ENCODE data around the gene ZBED6. TPM values are rescaled to one million over a fixed set of nuclear protein-coding genes. Genes with fewer than 3 reads are reported as not detected.

Gene ZBED6
- total RNA-seq, 1 donor from 2014 or later, result 19.9 TPM

DNA sequence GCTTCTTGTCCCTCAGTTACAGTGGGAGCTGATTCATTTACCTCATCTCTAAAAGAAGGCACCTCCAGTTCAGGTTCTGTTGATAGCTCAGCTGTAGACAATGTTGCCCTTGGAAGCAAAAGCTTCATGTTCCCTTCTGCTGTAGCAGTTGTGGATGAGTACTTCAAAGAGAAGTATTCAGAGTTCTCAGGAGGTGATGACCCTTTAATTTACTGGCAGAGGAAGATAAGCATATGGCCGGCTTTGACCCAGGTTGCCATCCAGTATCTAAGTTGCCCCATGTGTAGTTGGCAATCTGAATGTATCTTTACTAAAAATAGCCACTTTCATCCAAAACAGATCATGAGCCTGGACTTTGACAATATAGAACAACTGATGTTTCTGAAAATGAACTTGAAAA lies 4.5 kb downstream of the ZBED6 start:
- no peak overlapping the region for H3K4me3 ChIP-seq
- H3K9me3 ChIP-seq, result no peaks in the 10 kb centered on the region
- no peak for DNase-seq (ENCODE audit: extremely low spot score in 2 of 2)
- no peak overlapping the region for H3K27ac ChIP-seq
- H3K27me3 ChIP-seq, result no peaks in the 10 kb centered on the region
- intact Hi-C loops (cut with DNase I), result no loop called here
- no peak for TF ChIP-seq POLR2AphosphoS5 (IDR thresholded peaks at IDR 0.05; ENCODE audit: insufficient read depth in 1 of 2, low read depth in 1 of 2)
- no peak for TF ChIP-seq POLR2A (IDR thresholded peaks at IDR 0.05)
- TF ChIP-seq, protein P1, sequence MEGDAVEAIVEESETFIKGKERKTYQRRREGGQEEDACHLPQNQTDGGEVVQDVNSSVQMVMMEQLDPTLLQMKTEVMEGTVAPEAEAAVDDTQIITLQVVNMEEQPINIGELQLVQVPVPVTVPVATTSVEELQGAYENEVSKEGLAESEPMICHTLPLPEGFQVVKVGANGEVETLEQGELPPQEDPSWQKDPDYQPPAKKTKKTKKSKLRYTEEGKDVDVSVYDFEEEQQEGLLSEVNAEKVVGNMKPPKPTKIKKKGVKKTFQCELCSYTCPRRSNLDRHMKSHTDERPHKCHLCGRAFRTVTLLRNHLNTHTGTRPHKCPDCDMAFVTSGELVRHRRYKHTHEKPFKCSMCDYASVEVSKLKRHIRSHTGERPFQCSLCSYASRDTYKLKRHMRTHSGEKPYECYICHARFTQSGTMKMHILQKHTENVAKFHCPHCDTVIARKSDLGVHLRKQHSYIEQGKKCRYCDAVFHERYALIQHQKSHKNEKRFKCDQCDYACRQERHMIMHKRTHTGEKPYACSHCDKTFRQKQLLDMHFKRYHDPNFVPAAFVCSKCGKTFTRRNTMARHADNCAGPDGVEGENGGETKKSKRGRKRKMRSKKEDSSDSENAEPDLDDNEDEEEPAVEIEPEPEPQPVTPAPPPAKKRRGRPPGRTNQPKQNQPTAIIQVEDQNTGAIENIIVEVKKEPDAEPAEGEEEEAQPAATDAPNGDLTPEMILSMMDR (IDR thresholded peaks at IDR 0.05), result no peak
- peaks cover 69% of the 10 kb centered on the region for H3K4me1 ChIP-seq
- H3K36me3 ChIP-seq, result peaks cover 0 to 3% of the 10 kb centered on the region in 2 donors

DNA sequence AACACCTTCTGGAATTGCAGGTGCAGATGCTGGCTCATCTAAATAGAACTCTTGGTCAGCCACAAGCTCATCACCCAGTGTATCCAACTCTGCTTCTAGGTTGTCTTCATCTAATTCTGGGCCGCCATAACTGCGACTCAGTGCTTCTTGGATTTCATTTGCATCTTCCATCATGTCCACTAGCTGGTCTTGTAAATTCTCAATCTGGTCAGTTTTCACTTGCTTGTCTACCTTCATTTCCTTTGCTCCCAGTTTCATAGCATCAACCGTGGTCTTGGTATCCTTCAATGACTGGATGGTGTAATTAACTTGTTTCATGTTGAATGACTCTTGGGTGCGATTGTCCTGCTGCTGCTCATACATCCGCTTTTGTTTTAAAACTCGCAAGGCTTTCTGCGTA lies 10.3 kb downstream of the ZBED6 start:
- TF ChIP-seq, protein P1 (IDR thresholded peaks at IDR 0.05), result no peak
- TF ChIP-seq POLR2AphosphoS5 (IDR thresholded peaks at IDR 0.05; ENCODE audit: insufficient read depth in 1 of 2, low read depth in 1 of 2), result no peak
- no peak for TF ChIP-seq POLR2A (IDR thresholded peaks at IDR 0.05)
- H3K4me1 ChIP-seq, result peaks cover 50% of the 10 kb centered on the region
- H3K4me3 ChIP-seq, result no peak overlapping the region
- no peak overlapping the region for H3K27ac ChIP-seq
- no peak for DNase-seq (ENCODE audit: extremely low spot score in 2 of 2)
- no peaks in the 10 kb centered on the region for H3K9me3 ChIP-seq
- H3K36me3 ChIP-seq, result peaks cover 0 to 14% of the 10 kb centered on the region in 2 donors
- intact Hi-C loops (cut with DNase I), result no loop called here
- H3K27me3 ChIP-seq, result no peaks in the 10 kb centered on the region

GRCh38 chr1:203807196-203807595 lies 11.8 kb downstream of the ZBED6 start:
- DNase-seq (ENCODE audit: extremely low spot score in 2 of 2), result no peak
- H3K27ac ChIP-seq, result no peak overlapping the region
- H3K36me3 ChIP-seq, result peaks cover 0 to 19% of the 10 kb centered on the region in 2 donors
- H3K27me3 ChIP-seq, result no peaks in the 10 kb centered on the region
- no peak overlapping the region for H3K4me3 ChIP-seq
- no peaks in the 10 kb centered on the region for H3K9me3 ChIP-seq
- TF ChIP-seq POLR2AphosphoS5 (IDR thresholded peaks at IDR 0.05; ENCODE audit: insufficient read depth in 1 of 2, low read depth in 1 of 2), result no peak
- TF ChIP-seq, protein P1 (IDR thresholded peaks at IDR 0.05), result no peak
- TF ChIP-seq POLR2A (IDR thresholded peaks at IDR 0.05), result no peak
- H3K4me1 ChIP-seq, result peaks cover 45% of the 10 kb centered on the region
- intact Hi-C loops (cut with DNase I), result no loop called here

- TF ChIP-seq POLR2AphosphoS5 (IDR thresholded peaks at IDR 0.05; ENCODE audit: insufficient read depth in 1 of 2, low read depth in 1 of 2), result no peak
- TF ChIP-seq, protein P1 (IDR thresholded peaks at IDR 0.05), result no peak
- TF ChIP-seq POLR2A (IDR thresholded peaks at IDR 0.05), result no peak
- intact Hi-C loops (cut with DNase I), result no loop called here
- no peak overlapping the region for H3K4me3 ChIP-seq
- DNase-seq (ENCODE audit: extremely low spot score in 2 of 2), result no peak
- no peaks in the 10 kb centered on the region for H3K9me3 ChIP-seq
- H3K27ac ChIP-seq, result no peak overlapping the region
- peaks cover 7% of the 10 kb centered on the region for H3K4me1 ChIP-seq
- peaks cover 0 to 39% of the 10 kb centered on the region in 2 donors for H3K36me3 ChIP-seq
- no peaks in the 10 kb centered on the region for H3K27me3 ChIP-seq
Observed at GRCh38 chr1:203813581-203814341, 18.3 kb downstream of the ZBED6 start.

DNA sequence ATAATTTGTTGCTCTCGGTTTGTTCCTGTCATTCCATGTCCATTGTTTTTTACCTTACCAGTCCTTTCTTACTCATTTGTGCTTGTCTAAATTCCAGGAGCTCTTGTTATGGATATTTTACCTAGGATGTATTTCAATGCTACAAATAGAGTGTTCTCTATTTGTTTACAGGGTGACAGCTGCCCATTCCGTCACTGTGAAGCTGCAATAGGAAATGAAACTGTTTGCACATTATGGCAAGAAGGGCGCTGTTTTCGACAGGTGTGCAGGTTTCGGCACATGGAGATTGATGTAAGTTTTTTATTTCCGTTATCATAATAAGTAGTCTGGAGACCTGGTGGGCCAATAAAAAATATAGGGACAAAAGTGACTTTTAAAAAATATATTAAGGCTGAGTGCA lies 23.0 kb downstream of the ZBED6 start:
- TF ChIP-seq POLR2A (IDR thresholded peaks at IDR 0.05) (no peak), POLR2AphosphoS5 (IDR thresholded peaks at IDR 0.05; ENCODE audit: insufficient read depth in 1 of 2, low read depth in 1 of 2) (no peak)
- TF ChIP-seq, protein P1 (IDR thresholded peaks at IDR 0.05), result no peak
- H3K9me3 ChIP-seq, result no peaks in the 10 kb centered on the region
- no peaks in the 10 kb centered on the region for H3K27me3 ChIP-seq
- peaks cover 0 to 74% of the 10 kb centered on the region in 2 donors for H3K36me3 ChIP-seq
- H3K4me3 ChIP-seq, result no peak overlapping the region
- intact Hi-C loops (cut with DNase I), result no loop called here
- no peak overlapping the region for H3K27ac ChIP-seq
- DNase-seq (ENCODE audit: extremely low spot score in 2 of 2), result no peak
- peaks cover 6% of the 10 kb centered on the region for H3K4me1 ChIP-seq

Measured in vagina (tissue), 2 donors.